ELF-1 (cell line): ENCODE measurements around the gene OASL.
A peak's percentile ranks its signal among the peaks of the same experiment; 100 is the strongest.
"Not testable (repeated sequence)": the region's sequence is repeated elsewhere in the genome, so short reads cannot be mapped to it uniquely, and the experiment has no call there.

Experiments used
- DNase-seq: peaks from one replicate; pipeline ENCODE4 v3.0.0-alpha.2; 2016; ENCODE audit warnings: low read depth, low spot score

OASL gene, protein sequence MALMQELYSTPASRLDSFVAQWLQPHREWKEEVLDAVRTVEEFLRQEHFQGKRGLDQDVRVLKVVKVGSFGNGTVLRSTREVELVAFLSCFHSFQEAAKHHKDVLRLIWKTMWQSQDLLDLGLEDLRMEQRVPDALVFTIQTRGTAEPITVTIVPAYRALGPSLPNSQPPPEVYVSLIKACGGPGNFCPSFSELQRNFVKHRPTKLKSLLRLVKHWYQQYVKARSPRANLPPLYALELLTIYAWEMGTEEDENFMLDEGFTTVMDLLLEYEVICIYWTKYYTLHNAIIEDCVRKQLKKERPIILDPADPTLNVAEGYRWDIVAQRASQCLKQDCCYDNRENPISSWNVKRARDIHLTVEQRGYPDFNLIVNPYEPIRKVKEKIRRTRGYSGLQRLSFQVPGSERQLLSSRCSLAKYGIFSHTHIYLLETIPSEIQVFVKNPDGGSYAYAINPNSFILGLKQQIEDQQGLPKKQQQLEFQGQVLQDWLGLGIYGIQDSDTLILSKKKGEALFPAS

DNA sequence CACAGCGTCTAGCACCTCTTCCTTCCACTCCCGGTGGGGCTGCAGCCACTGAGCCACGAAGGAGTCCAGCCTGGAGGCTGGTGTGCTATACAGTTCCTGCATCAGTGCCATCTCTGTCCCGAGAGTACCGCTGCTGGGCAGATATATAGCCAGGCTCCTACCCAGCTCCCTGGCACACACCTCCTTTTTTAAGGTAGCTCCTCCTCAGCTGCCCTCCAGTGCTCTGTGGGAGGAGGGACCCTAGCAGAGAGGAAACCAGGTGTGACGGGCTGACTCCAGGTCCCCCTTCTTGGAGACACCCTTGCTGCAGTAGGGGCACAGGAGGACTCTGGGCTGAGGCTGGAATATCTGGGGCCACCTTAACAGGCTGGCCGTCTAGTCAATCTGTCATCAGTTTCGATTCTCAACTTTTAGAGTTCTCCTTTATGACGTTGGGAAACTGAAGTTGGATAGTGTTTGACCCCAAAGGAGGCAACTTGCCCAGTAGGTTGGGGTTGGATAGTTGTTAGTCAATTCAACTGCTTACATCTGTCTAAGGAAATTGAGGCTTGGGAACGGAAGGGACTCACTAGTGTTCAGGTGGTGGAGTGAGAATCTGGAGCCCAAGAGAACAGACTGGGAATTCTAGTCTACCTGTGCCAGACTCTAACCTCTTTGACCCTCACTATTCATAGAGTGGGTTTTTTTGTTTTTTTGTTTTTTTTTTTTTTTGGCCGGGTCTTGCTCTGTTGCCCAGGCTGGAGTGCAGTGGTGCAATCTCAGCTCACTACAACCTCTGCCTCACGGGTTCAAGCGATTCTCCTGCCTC, at the start of gene OASL:
TSS of gene OASL (minus strand) at position 386 of the 808 bp plus-strand sequence. CDS start at position 111, 275 bp downstream.
- DNase-seq, result no peak

- no peak for DNase-seq
These were observed 49.1 kb upstream of the OASL start for GRCh38 chr12:121088195-121088585.

GRCh38 chr12:121087467-121088194, 48.6 kb upstream of the OASL start:
- no peak for DNase-seq

DNA sequence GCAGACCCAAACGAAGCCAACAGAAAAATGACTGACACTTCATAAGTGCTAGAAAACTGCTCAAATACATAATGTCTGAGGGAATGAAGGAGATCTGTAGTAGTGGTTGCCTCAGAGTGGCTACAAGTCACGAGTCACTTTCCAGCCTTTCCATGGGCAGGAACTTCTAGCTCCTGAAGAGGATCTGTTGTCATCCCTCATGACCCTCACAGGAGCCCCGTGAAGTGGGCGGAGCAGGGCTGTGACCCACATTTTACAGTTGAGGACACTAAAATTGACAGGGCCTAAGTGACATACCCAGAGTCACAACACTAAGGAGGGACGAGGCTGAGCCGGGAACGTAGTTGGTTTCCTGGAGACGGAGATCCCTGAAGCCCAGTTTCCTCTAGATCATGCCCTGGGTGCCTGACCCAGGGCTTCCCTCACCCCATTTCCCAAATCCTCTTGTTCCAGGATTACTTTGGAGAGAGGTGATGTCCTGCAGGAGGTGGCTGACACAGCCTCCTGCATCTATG, 47.8 kb upstream of the OASL start:
- DNase-seq, result no peak

DNA sequence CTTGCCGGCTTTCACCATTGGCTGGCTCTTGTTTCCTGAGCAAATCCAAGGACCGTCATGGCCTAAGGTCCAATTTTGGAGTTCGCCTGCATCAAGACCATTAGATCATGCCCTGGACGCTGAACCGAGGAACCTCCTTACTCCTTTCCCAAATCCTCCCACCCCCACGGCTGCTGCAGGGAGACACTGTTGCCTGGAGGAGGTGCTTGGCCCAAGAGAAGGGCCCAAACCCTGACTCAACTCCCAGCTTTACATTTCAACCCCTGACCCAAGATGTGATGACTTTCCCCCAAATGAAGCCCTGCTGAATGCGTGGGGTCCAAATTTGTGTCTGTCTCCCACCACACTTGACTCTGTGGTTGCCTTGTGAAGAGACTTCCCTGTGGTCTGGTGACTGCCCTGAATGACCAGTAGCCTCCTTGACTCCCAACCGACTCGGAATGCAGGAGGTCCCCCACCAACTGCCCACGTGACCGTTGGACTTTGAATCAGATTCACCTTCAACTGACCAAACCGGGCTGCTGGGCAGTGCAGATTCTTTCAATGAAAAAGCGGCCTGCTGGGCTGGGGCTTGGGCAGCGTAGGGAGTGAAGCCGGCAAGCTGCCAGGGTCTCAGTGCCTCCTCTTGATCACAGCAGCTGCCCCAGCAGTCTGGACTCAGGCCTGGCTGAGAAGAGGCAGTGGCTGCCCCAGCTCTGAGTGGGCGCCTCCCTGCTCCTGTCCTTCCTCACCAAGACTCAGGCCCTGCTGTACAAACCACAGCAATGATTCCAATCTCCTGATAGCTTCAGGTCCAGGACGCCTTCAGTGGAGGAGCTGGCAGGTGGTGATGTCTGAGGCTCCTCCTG, 46.7 kb upstream of the OASL start:
- DNase-seq, result no peak

DNA sequence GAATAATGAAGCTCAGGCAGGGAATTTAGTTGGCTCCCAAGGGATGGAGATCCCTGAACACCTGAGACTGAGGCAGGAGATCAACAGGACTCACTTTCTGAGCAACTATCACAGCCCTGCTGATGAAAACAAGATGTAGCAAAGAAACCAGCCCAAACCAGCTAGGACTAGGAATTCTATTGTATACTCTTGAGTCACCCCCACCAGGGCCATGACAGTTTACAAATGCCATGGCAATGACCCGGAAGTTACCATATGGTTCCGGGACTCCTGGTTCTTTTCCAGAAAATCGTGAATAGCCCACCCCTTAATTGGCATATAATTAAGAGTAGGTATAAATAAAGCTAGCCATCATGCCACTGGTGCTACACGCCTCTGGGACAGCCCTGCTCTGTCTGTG, 46.0 kb upstream of the OASL start:
- no peak for DNase-seq

DNA sequence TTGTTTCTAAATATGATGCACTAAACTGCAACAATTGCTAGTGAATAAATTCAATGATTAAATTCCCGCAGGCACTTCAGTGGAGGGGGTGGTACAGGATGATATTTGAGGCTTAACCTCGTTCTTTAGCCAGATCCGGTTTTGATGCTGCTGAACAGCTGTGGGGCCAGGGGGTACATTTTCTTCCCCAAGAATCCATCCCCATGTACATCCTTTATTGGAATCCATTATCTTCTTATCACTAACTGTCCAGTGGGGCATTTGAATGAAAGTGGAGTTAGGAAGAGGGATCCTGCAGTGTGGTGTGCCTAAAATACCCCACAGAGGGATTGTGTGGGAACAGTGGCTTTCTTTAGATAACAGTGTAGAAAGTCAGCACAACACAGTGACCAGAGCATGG, 45.2 kb upstream of the OASL start:
- no peak for DNase-seq

DNA sequence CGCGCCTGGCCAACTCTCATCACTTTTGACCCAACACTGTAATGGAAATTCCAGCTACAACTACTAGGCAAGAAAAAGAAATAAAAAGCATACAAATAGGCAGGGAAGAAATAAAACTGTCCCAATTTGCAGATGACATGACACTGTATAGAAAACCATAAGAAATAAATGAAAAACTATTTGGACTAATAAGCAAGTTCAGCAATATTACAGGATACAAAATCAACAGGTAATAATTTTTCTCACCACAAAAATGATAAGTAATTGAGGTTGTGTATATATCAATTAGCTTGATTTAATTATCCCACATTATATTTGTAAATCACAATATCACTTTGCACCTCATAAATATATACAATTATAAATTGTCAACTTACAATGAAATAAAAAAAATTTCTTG, 41.9 kb upstream of the OASL start:
- DNase-seq, result no peak

DNA sequence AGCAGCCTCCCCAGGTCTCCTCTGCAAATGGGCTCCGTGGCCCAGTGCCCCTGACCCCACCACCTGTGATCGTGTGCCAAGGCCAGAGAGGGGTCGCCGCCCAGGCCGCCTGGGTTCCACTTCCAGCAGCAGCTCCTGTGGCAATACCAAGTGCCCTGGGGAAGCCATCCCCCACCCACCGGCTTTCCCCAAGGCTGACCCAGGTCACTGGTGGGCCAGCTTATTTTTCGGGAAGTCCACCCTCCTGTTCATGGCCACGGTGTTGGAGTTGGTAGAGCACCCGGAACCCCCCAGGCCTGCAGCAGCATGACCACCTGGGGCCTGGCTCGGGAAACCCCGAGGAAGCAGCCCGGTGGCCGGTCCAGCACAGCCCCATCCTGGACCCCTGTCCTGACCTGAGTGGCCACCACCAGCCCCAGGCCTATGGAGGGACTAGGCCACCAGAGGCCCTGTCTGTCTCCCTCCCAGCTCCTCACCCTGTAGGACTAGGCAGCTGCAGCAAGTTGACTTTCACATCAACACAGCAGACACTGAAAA, 40.8 kb upstream of the OASL start:
- DNase-seq, result no peak

GRCh38 chr12:121077440-121077839, 38.4 kb upstream of the OASL start:
- not testable (repeated sequence) for DNase-seq

DNA sequence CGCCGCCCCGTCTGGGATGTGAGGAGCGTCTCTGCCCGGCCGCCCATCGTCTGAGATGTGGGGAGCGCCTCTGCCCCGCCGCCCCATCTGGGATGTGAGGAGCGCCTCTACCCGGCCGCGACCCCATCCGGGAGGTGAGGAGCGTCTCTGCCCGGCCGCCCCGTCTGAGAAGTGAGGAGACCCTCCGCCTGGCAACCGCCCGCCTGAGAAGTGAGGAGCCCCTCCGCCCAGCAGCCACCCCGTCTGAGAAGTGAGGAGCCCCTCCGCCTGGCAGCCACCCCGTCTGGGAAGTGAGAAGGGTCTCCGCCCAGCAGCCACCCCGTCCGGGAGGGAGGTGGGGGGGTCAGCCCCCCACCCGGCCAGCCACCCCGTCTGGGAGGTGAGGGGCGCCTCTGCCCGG, 36.9 kb upstream of the OASL start:
- DNase-seq, result not testable (repeated sequence)

GRCh38 chr12:121072147-121072546, 33.1 kb upstream of the OASL start:
- DNase-seq, result no peak

DNA sequence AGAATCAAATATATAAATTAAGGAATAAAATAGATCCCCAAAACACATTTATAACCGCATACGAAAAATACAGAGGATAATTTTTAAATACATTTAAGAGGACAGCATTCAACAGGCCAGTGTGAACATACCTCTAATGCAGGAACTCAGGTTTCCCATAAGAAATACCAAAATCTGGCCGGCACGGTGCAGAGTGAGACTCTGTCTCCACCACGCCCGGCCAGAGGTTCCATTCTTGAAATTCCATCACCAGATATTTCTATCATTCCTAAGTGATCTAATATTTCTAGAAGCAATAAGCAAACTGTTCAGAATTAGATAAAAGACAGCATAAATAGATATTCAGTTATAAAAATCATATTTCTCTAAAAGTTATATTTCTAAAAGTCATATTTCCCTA, 30.2 kb upstream of the OASL start:
- DNase-seq, result no peak

- DNase-seq, result no peak
These were observed 26.3 kb upstream of the OASL start for GRCh38 chr12:121065345-121065744.

DNA sequence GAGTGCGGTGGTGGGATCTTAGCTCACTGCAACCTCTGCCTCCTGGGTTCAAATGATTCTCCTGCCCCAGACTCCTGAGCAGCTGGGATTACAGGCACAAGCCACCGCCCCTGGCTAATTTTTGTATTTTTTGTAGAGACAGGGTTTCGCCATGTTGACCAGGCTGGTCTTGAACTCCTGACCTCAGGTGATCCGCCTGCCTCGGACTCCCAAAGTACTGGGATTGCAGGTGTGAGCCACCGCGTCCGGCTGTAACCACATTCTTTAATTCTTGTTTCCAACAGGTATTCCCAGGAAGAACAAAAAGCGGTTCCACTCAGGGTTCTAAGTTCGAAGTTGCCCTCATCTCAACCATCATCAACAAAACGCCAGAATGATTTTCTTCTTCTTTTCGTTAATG, 25.5 kb upstream of the OASL start:
- not testable (repeated sequence) for DNase-seq

GRCh38 chr12:121064116-121064515, 25.1 kb upstream of the OASL start:
- DNase-seq, result no peak

- no peak for DNase-seq
These were observed 23.5 kb upstream of the OASL start for GRCh38 chr12:121062391-121063045.

DNA sequence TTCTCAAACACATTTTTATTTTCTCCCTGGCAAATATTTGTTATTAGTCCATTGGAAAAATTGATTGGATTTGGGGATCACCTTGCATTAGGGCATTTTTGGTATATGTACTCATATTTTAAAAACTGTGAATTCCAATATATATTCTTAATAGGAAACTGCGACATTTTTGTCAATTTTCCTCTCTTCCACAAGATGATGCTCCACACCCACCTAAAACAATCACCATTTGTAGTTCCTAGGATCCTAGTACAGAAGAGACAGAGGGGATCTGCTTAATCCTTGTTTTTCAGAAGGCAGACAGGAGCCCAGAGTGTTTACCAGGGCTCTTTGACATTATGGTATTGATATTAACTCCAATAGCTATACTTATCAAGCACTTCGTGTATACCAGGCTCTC, 22.8 kb upstream of the OASL start:
- DNase-seq, result no peak

DNA sequence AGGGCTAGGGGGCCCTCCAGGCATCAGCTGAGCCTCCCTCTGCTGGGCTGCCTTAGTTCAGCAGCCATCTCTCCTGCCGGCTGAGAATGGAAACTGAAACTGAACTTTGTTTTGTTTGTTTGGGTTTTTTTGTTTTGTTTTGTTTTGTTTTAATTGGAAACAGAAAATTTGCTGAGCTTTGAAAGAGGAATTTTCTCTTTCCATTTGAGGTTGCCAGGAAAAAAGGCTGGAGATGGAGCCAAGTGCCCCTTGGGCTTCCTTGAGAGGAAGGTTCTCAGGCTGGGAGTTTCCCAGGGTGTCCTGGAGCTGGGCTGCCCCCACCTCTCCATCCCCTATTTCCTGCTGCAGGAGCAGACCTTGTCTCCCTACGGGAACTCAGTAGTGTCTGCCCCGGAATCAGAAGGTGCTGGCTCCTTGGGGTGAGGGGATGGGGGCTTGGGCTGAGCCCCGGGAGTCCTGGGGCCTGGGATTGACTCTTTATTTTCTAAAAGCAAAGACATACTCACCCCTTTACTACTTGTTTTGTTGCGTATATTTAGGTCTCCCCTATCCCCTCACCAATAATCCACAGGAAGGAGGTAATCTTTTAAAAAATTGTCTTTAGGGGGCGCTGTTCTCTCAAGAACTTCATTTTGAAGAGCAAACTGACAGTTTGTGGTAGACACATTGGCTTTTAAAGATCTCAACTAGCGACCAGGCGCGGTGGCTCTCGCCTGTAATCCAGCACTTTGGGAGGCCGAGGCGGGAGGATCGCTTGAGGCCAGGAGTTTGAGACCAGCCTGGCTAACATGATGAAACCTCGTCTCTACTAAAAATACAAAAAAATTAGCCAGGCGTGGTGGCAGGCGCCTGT, 21.3 kb upstream of the OASL start:
- DNase-seq, result peak; percentile 64
